T-helper 1 cell (primary cell): Measurements from ENCODE around the gene POLD1.
A peak's percentile ranks its signal among the peaks of the same experiment; 100 is the strongest.
"Not testable (repeated sequence)": the region's sequence is repeated elsewhere in the genome, so short reads cannot be mapped to it uniquely, and the experiment has no call there.

Source experiments
- DNase-seq, 5 donors: peaks; one replicate each; pipeline ENCODE4 v3.0.0-alpha.2; 2012 to 2020

POLD1 gene

GRCh38 chr19:50439130-50439529 is 55.0 kb downstream of the POLD1 start:
- not testable (repeated sequence) for DNase-seq

- DNase-seq, result no peak
Measured at GRCh38 chr19:50444059-50444458, 59.9 kb downstream of the POLD1 start.

GRCh38 chr19:50447053-50447452 is 62.9 kb downstream of the POLD1 start:
- DNase-seq, result no peak

GRCh38 chr19:50447750-50448149 is 63.6 kb downstream of the POLD1 start:
- DNase-seq, result no peak

GRCh38 chr19:50449236-50449899 is 65.2 kb downstream of the POLD1 start:
- no peak for DNase-seq

- no peak for DNase-seq
Measured at GRCh38 chr19:50450369-50451222, 66.4 kb downstream of the POLD1 start.

GRCh38 chr19:50451223-50451534 is 67.0 kb downstream of the POLD1 start:
- no peak for DNase-seq

- no peak for DNase-seq
Measured at GRCh38 chr19:50453243-50453642, 69.1 kb downstream of the POLD1 start.

GRCh38 chr19:50455992-50456391 is 71.8 kb downstream of the POLD1 start:
- DNase-seq, result no peak

GRCh38 chr19:50457300-50457699 is 73.2 kb downstream of the POLD1 start:
- DNase-seq, result no peak

- no peak for DNase-seq
Measured at GRCh38 chr19:50458396-50459066, 74.4 kb downstream of the POLD1 start.

GRCh38 chr19:50459067-50459456 is 74.9 kb downstream of the POLD1 start:
- DNase-seq, result no peak

- DNase-seq, result no peak
Measured at GRCh38 chr19:50459638-50460037, 75.5 kb downstream of the POLD1 start.

- peak in 1 of 5 donors; percentile 58 for DNase-seq
Measured at GRCh38 chr19:50460161-50460765, 76.1 kb downstream of the POLD1 start.

GRCh38 chr19:50461066-50461875 is 77.1 kb downstream of the POLD1 start:
- peak in 3 of 5 donors; percentile 23 to 74 (median 44) for DNase-seq

- DNase-seq, result no peak
Measured at GRCh38 chr19:50462970-50463369, 78.8 kb downstream of the POLD1 start.

GRCh38 chr19:50464348-50464747 is 80.2 kb downstream of the POLD1 start:
- DNase-seq, result no peak

GRCh38 chr19:50465000-50465399 is 80.9 kb downstream of the POLD1 start:
- DNase-seq, result no peak

- no peak for DNase-seq
Measured at GRCh38 chr19:50465986-50466705, 82.0 kb downstream of the POLD1 start.

GRCh38 chr19:50466706-50467039 is 82.5 kb downstream of the POLD1 start:
- no peak for DNase-seq

GRCh38 chr19:50467566-50467965 is 83.4 kb downstream of the POLD1 start:
- no peak for DNase-seq
